Liver (tissue), 9 donors: ENCODE data around the gene INSIG2. TPM values are rescaled to one million over a fixed set of nuclear protein-coding genes. Genes with fewer than 3 reads are reported as not detected.

Source experiments
- DNase-seq: peaks from one replicate; pipeline ENCODE4 v3.0.0-alpha.2; 2017; ENCODE audit warnings: low spot score
- H3K27ac ChIP-seq, 2 donors: one replicate each; pipeline ENCODE4 v1.7.0; 2013; ENCODE audit warnings: inconsistent platforms in 2 of 2, low read length in 2 of 2, control low read depth in 1 of 2, low read depth in 1 of 2, mild to moderate bottlenecking in 1 of 2
- H3K27me3 ChIP-seq, 4 donors: one replicate each; pipeline versions ENCODE4 v1.6.1 to v1.7.0; 2013; ENCODE audit warnings: low read length in 3 of 4, inconsistent platforms in 1 of 4, mild to moderate bottlenecking in 1 of 4, moderate library complexity in 1 of 4; ENCODE audit not compliant: control insufficient read depth in 4 of 4, insufficient read depth in 4 of 4
- H3K36me3 ChIP-seq, 4 donors: one replicate each; pipeline versions ENCODE4 v1.6.1 to v1.7.0; 2013; ENCODE audit warnings: low read length in 3 of 4, mild to moderate bottlenecking in 3 of 4, low read depth in 1 of 4, moderate library complexity in 1 of 4; ENCODE audit not compliant: control insufficient read depth in 4 of 4, insufficient read depth in 3 of 4
- H3K4me1 ChIP-seq, 4 donors: one replicate each; pipeline versions ENCODE4 v1.6.1 to v1.7.0; 2013; ENCODE audit warnings: low read length in 3 of 4, mild to moderate bottlenecking in 3 of 4, moderate library complexity in 1 of 4; ENCODE audit not compliant: control insufficient read depth in 4 of 4, insufficient read depth in 4 of 4
- H3K4me3 ChIP-seq, 3 donors: one replicate each; pipeline versions ENCODE4 v1.6.1 to v1.7.0; 2013; ENCODE audit warnings: low read length in 3 of 3, control low read depth in 1 of 3, low read depth in 1 of 3, mild to moderate bottlenecking in 1 of 3
- H3K9ac ChIP-seq, 2 donors: one replicate each; pipeline ENCODE4 v1.7.0; 2013; ENCODE audit warnings: low read length in 2 of 2, mild to moderate bottlenecking in 2 of 2, moderate library complexity in 2 of 2, control low read depth in 1 of 2, low read depth in 1 of 2
- H3K9me3 ChIP-seq, 4 donors: one replicate each; pipeline versions ENCODE4 v1.6.1 to v1.7.0; 2013; ENCODE audit warnings: low read length in 3 of 4; ENCODE audit not compliant: control insufficient read depth in 4 of 4
- ATF3 ChIP-seq: IDR thresholded peaks from 2 replicates; pipeline ENCODE4 v1.6.1; 2016; ENCODE audit warnings: antibody characterized with exemption
- CTCF ChIP-seq: fragments of 150-350 bp; IDR thresholded peaks from 2 replicates; pipeline ENCODE4 v1.5.1; 2017; ENCODE audit warnings: improper control_type of control experiment, low read depth, low read length; ENCODE audit not compliant: missing input control
- EGR1 ChIP-seq, 2 donors: IDR thresholded peaks; 2 replicates each; pipeline ENCODE4 v1.6.1; 2016 to 2018; ENCODE audit warnings: antibody characterized with exemption in 2 of 2, low read depth in 2 of 2
- FOXA1 ChIP-seq: IDR thresholded peaks from 2 replicates; pipeline ENCODE4 v1.6.1; 2016; ENCODE audit warnings: antibody characterized with exemption
- FOXA2 ChIP-seq: IDR thresholded peaks from 2 replicates; pipeline ENCODE4 v1.6.1; 2016; ENCODE audit warnings: antibody characterized with exemption
- GABPA ChIP-seq, 2 donors: IDR thresholded peaks in 1 of 2; conservative IDR thresholded peaks in 1 of 2; 2 replicates each; pipeline ENCODE4 v1.6.1; 2016; ENCODE audit warnings: antibody characterized with exemption in 2 of 2, mild to moderate bottlenecking in 1 of 2, moderate library complexity in 1 of 2
- HNF4A ChIP-seq, 2 donors: conservative IDR thresholded peaks; 2 replicates each; pipeline ENCODE4 v1.6.1; 2016; ENCODE audit warnings: antibody characterized with exemption in 2 of 2, mild to moderate bottlenecking in 2 of 2
- HNF4G ChIP-seq: IDR thresholded peaks from 2 replicates; pipeline ENCODE4 v1.6.1; 2016; ENCODE audit warnings: antibody characterized with exemption
- JUND ChIP-seq, 2 donors: IDR thresholded peaks; 2 replicates each; pipeline ENCODE4 v1.6.1; 2016; ENCODE audit warnings: antibody characterized with exemption in 2 of 2
- MAX ChIP-seq: IDR thresholded peaks from 2 replicates; pipeline ENCODE4 v1.6.1; 2016; ENCODE audit warnings: antibody characterized with exemption
- NR2F2 ChIP-seq: IDR thresholded peaks from 2 replicates; pipeline ENCODE4 v1.6.1; 2016; ENCODE audit warnings: antibody characterized with exemption
- RAD21 ChIP-seq, 2 donors: IDR thresholded peaks; 2 replicates each; pipeline ENCODE4 v1.6.1; 2016; ENCODE audit warnings: antibody characterized with exemption in 2 of 2, mild to moderate bottlenecking in 2 of 2
- REST ChIP-seq: IDR thresholded peaks from 2 replicates; pipeline ENCODE4 v1.6.1; 2016; ENCODE audit warnings: antibody characterized with exemption, mild to moderate bottlenecking
- RXRA ChIP-seq, 2 donors: IDR thresholded peaks; 2 replicates each; pipeline ENCODE4 v1.6.1; 2017 to 2018; ENCODE audit warnings: antibody characterized with exemption in 2 of 2, mild to moderate bottlenecking in 1 of 2
- SP1 ChIP-seq: IDR thresholded peaks from 2 replicates; pipeline ENCODE4 v1.6.1; 2018; ENCODE audit warnings: antibody characterized with exemption, mild to moderate bottlenecking
- TAF1 ChIP-seq: conservative IDR thresholded peaks from 2 replicates; pipeline ENCODE4 v1.6.1; 2016; ENCODE audit warnings: antibody characterized with exemption, mild to moderate bottlenecking
- YY1 ChIP-seq: IDR thresholded peaks from 2 replicates; pipeline ENCODE4 v1.6.1; 2016; ENCODE audit warnings: antibody characterized with exemption, mild to moderate bottlenecking
- ZBTB33 ChIP-seq: IDR thresholded peaks from 2 replicates; pipeline ENCODE4 v1.6.1; 2016; ENCODE audit warnings: antibody characterized with exemption
- WGBS: extraction: QIAGEN DNeasy Blood & Tissue Kit; methylation state at CpG from one replicate; pipeline ENCODE4 v1.1.7; 2013; 5-methylcytosine and 5-hydroxymethylcytosine counted together
- polyA plus RNA-seq, 2 donors: library from polyadenylated mRNA; stranded (reverse) in 1 of 2; unstranded in 1 of 2; fragments of 200-250 nt in 1 of 2; fragments of >200 nt in 1 of 2; fragmentation: Nextera tagmentation in 1 of 2; extraction: Ambion mirVana in 1 of 2; gene quantifications; one replicate each; pipeline versions ENCODE4 v1.2.1 to v1.2.3, GENCODE V29; 2013 to 2015
- total RNA-seq, 2 donors: library from RNA; depleted of rRNA; stranded (reverse); fragments of >200 nt; gene quantifications; one replicate each; pipeline ENCODE4 v1.2.3, GENCODE V29; 2014
- donor health status: healthy.
- donor health status: healthy.
- donor health status: healthy.
- donor health status: healthy.
- donor health status: healthy.

Gene INSIG2
- total and polyA plus RNA-seq, 4 donors: 11.3 to 18.5 (median 15.6) TPM

GRCh38 chr2:118124288-118124891 lies 36.1 kb downstream of the INSIG2 start:
- DNase-seq: no peak
- Histone ChIP-seq H3K27ac (no peak overlapping the region), H3K9me3 (no peaks in the 10 kb centered on the region), H3K4me1 (peaks cover 0 to 4% (median 2%) of the 10 kb centered on the region in 4 donors), H3K27me3 (no peaks in the 10 kb centered on the region), H3K9ac (no peak overlapping the region), H3K4me3 (no peak overlapping the region), H3K36me3 (no peaks in the 10 kb centered on the region)
- WGBS: 80% methylated on average over 8 of the region's 8 CpGs
- no peak for TF ChIP-seq MAX
- TF ChIP-seq FOXA1: no peak
- TF ChIP-seq CTCF: no peak

- Histone ChIP-seq H3K4me3 (no peak overlapping the region), H3K27me3 (no peaks in the 10 kb centered on the region), H3K4me1 (peaks cover 0 to 4% (median 2%) of the 10 kb centered on the region in 4 donors), H3K27ac (no peak overlapping the region), H3K36me3 (no peaks in the 10 kb centered on the region), H3K9ac (no peak overlapping the region), H3K9me3 (no peaks in the 10 kb centered on the region)
- TF ChIP-seq REST (no peak), TAF1 (no peak), NR2F2 (no peak), SP1 (no peak), JUND (IDR thresholded peaks at IDR 0.05) (no peak), YY1 (no peak), HNF4G (no peak), CTCF (no peak), RAD21 (IDR thresholded peaks at IDR 0.05) (no peak), EGR1 (IDR thresholded peaks at IDR 0.05; ENCODE audit: low read depth in 2 of 2) (no peak), FOXA2 (no peak), HNF4A (conservative IDR thresholded peaks at IDR 0.05) (no peak), ZBTB33 (no peak), GABPA (IDR thresholded peaks at IDR 0.05 in 1 of 2, conservative IDR thresholded peaks at IDR 0.05 in 1 of 2) (no peak), FOXA1 (no peak), MAX (no peak), ATF3 (no peak), RXRA (IDR thresholded peaks at IDR 0.05) (no peak)
- 84% methylated on average over 5 of the region's 5 CpGs for WGBS
- no peak for DNase-seq
Measured at GRCh38 chr2:118127250-118127649, 39.0 kb downstream of the INSIG2 start.
